IMR-90 (cell line): ENCODE data around the gene CLRN3. TPM values are rescaled to one million over a fixed set of nuclear protein-coding genes. Genes with fewer than 3 reads are reported as not detected.

Experiments used
- ATAC-seq: fragments of 200-7000 bp; cut with Tn5 transposase; 2 replicates; pipeline ENCODE4 v1.9.1; 2020; ENCODE audit warnings: low read depth, mild to moderate bottlenecking, moderate library complexity
- BruUV-seq: library from RNA; stranded (reverse); fragments of 400-500 nt; replicated peaks from 2 replicates; lab custom pipeline; 2021; lab: Mats Ljungman, UMichigan
- CTCF ChIA-PET: fragments of 300-600 bp; formaldehyde crosslinking; extraction: SDS; loops from one replicate; lab custom pipeline; 2021; ENCODE audit warnings: antibody characterized with exemption; lab: Yijun Ruan, JAX
- POLR2A ChIA-PET: fragments of 300-600 bp; sonication (Branson Sonifier 250); formaldehyde crosslinking; loops from one replicate; lab custom pipeline; 2022; ENCODE audit warnings: antibody characterized with exemption; ENCODE audit not compliant: unreplicated experiment; lab: Charles Lee
- DNase-seq: peaks from one replicate; pipeline ENCODE4 v3.0.0; 2013
- H2AFZ ChIP-seq: replicated peaks from 2 replicates; pipeline ENCODE3; 2013; ENCODE audit warnings: low read length, mild to moderate bottlenecking; ENCODE audit not compliant: poor library complexity
- H2AK5ac ChIP-seq: 2 replicates; pipeline ENCODE4 v1.6.1; 2013; ENCODE audit warnings: low read depth, low read length, inconsistent platforms
- H2AK9ac ChIP-seq: replicated peaks from 2 replicates; pipeline ENCODE3; 2013; ENCODE audit warnings: mild to moderate bottlenecking, low read depth, low read length, moderate library complexity; ENCODE audit not compliant: poor library complexity
- H2BK120ac ChIP-seq: 2 replicates; pipeline ENCODE4 v1.6.1; 2013; ENCODE audit warnings: low read depth, low read length, inconsistent platforms
- H2BK15ac ChIP-seq: 3 replicates; pipeline ENCODE4 v1.6.1; 2013; ENCODE audit warnings: low read depth, low read length, inconsistent platforms
- H2BK20ac ChIP-seq: 2 replicates; pipeline ENCODE4 v1.6.1; 2013; ENCODE audit warnings: low read depth, mild to moderate bottlenecking, inconsistent platforms, low read length, moderate library complexity
- H2BK5ac ChIP-seq: 2 replicates; pipeline ENCODE4 v1.6.1; 2013; ENCODE audit warnings: mild to moderate bottlenecking, low read depth, low read length, inconsistent platforms; ENCODE audit not compliant: poor library complexity, severe bottlenecking
- H3K14ac ChIP-seq: replicated peaks from 2 replicates; pipeline ENCODE4 v1.6.1; 2013; ENCODE audit warnings: low read depth, low read length, inconsistent platforms
- H3K18ac ChIP-seq: 2 replicates; pipeline ENCODE4 v1.6.1; 2013; ENCODE audit warnings: low read depth, low read length, control low read depth
- H3K23ac ChIP-seq: 2 replicates; pipeline ENCODE4 v1.6.1; 2013; ENCODE audit warnings: low read depth, low read length, inconsistent platforms
- H3K27ac ChIP-seq: 2 replicates; pipeline ENCODE4 v1.5.1; 2013; ENCODE audit warnings: mild to moderate bottlenecking, control low read depth, low read length; ENCODE audit not compliant: insufficient read depth
- H3K27me3 ChIP-seq: 2 replicates; pipeline ENCODE4 v1.6.1; 2013; ENCODE audit warnings: low read length; ENCODE audit not compliant: control insufficient read depth, insufficient read depth
- H3K36me3 ChIP-seq: 2 replicates; pipeline ENCODE4 v1.6.1; 2013; ENCODE audit warnings: low read length, mixed read lengths; ENCODE audit not compliant: control insufficient read depth, insufficient read depth
- H3K4ac ChIP-seq: 2 replicates; pipeline ENCODE4 v1.6.1; 2013; ENCODE audit warnings: low read depth, low read length, inconsistent platforms
- H3K4me1 ChIP-seq: 2 replicates; pipeline ENCODE4 v1.6.1; 2013; ENCODE audit warnings: low read length, mixed read lengths; ENCODE audit not compliant: control insufficient read depth, insufficient read depth
- H3K4me2 ChIP-seq: 2 replicates; pipeline ENCODE4 v1.6.1; 2013; ENCODE audit warnings: low read depth, mild to moderate bottlenecking, control low read depth, low read length, moderate library complexity
- H3K4me3 ChIP-seq: 2 replicates; pipeline ENCODE4 v1.5.1; 2013; ENCODE audit warnings: low read depth, mild to moderate bottlenecking, control low read depth, low read length, moderate library complexity; ENCODE audit not compliant: insufficient read depth
- H3K56ac ChIP-seq: 2 replicates; pipeline ENCODE4 v1.6.1; 2013; ENCODE audit warnings: low read length, inconsistent platforms; ENCODE audit not compliant: insufficient read depth; ENCODE audit errors: extremely low read depth
- H3K79me1 ChIP-seq, 2 experiments: 2 replicates each; pipeline ENCODE4 v1.6.1; 2013; ENCODE audit warnings: low read length in 2 of 2, inconsistent platforms in 1 of 2, low read depth in 1 of 2
- H3K9ac ChIP-seq: 2 replicates; pipeline ENCODE4 v1.6.1; 2013; ENCODE audit warnings: low read depth, low read length, control low read depth
- H3K9me1 ChIP-seq: 2 replicates; pipeline ENCODE4 v1.6.1; 2013; ENCODE audit warnings: low read length, inconsistent platforms; ENCODE audit not compliant: insufficient read depth
- H3K9me3 ChIP-seq: 2 replicates; pipeline ENCODE4 v1.6.1; 2013; ENCODE audit warnings: low read length; ENCODE audit not compliant: control insufficient read depth, insufficient read depth
- H4K20me1 ChIP-seq: 2 replicates; pipeline ENCODE4 v1.6.1; 2013; ENCODE audit warnings: low read length, inconsistent platforms; ENCODE audit not compliant: insufficient read depth
- H4K5ac ChIP-seq: 2 replicates; pipeline ENCODE4 v1.6.1; 2013; ENCODE audit warnings: mild to moderate bottlenecking, low read depth, low read length, control low read depth
- H4K8ac ChIP-seq, 2 experiments: 2 replicates each; pipeline ENCODE4 v1.6.1; 2013; ENCODE audit warnings: low read depth in 2 of 2, low read length in 2 of 2, control low read depth in 1 of 2, inconsistent platforms in 1 of 2
- H4K91ac ChIP-seq: 2 replicates; pipeline ENCODE4 v1.6.1; 2013; ENCODE audit warnings: low read depth, low read length, inconsistent platforms; ENCODE audit not compliant: insufficient read depth
- BHLHE40 ChIP-seq: fragments of 150-350 bp; IDR thresholded peaks from 2 replicates; pipeline ENCODE4 v1.6.1; 2016; ENCODE audit warnings: mild to moderate bottlenecking, low read depth, low read length
- CEBPB ChIP-seq: IDR thresholded peaks from 2 replicates; pipeline ENCODE4 v1.6.1; 2012; ENCODE audit warnings: low read depth, low read length, improper control_type of control experiment
- CHD1 ChIP-seq: IDR thresholded peaks from 2 replicates; pipeline ENCODE4 v1.6.1; 2012; ENCODE audit warnings: low read depth, low read length, improper control_type of control experiment
- CTCF ChIP-seq: conservative IDR thresholded peaks from 2 replicates; pipeline ENCODE4 v1.5.1; 2012; ENCODE audit warnings: mild to moderate bottlenecking, low read depth, low read length, improper control_type of control experiment
- ELK1 ChIP-seq: fragments of 150-350 bp; IDR thresholded peaks from 2 replicates; pipeline ENCODE4 v1.6.1; 2016; ENCODE audit warnings: low read depth, mild to moderate bottlenecking, low read length, moderate library complexity, borderline replicate concordance
- FOS ChIP-seq: fragments of 150-350 bp; IDR thresholded peaks from 2 replicates; pipeline ENCODE4 v1.6.1; 2016; ENCODE audit warnings: low read depth, low read length
- MAFK ChIP-seq: IDR thresholded peaks from 2 replicates; pipeline ENCODE4 v1.6.1; 2012; ENCODE audit warnings: low read depth, low read length, improper control_type of control experiment
- MAZ ChIP-seq: IDR thresholded peaks from 2 replicates; pipeline ENCODE4 v1.6.1; 2012; ENCODE audit warnings: low read depth, mild to moderate bottlenecking, low read length, improper control_type of control experiment, moderate library complexity, borderline replicate concordance
- NFE2L2 ChIP-seq: fragments of 150-350 bp; IDR thresholded peaks from 2 replicates; pipeline ENCODE4 v1.6.1; 2016; ENCODE audit warnings: low read depth, mild to moderate bottlenecking, low read length
- POLR2A ChIP-seq: IDR thresholded peaks from 2 replicates; pipeline ENCODE4 v1.6.1; 2012; ENCODE audit warnings: mild to moderate bottlenecking, low read depth, low read length
- RCOR1 ChIP-seq: IDR thresholded peaks from 2 replicates; pipeline ENCODE4 v1.6.1; 2012; ENCODE audit warnings: mild to moderate bottlenecking, low read length, improper control_type of control experiment; ENCODE audit not compliant: insufficient replicate concordance
- SMC3 ChIP-seq: fragments of 150-350 bp; IDR thresholded peaks from 2 replicates; pipeline ENCODE4 v1.6.1; 2016; ENCODE audit warnings: low read depth, mild to moderate bottlenecking, antibody characterized with exemption, low read length, moderate library complexity
- WGBS, 2 experiments: methylation state at CpG; one replicate each; pipeline versions ENCODE4 v1.1.5 to v1.1.7; 2013; ENCODE audit warnings: missing lambda C conversion rate in 2 of 2; ENCODE audit not compliant: insufficient read length in 1 of 2; ENCODE audit errors: extremely low coverage in 2 of 2; 5-methylcytosine and 5-hydroxymethylcytosine counted together
- dilution Hi-C: fragments of 300-500 bp; cut with HindIII; formaldehyde crosslinking; loops from one replicate; pipeline ENCODE4 v1.14.3; 2018; ENCODE audit warnings: low sequenced_read_pairs; ENCODE audit not compliant: unreplicated experiment
- in situ Hi-C: fragments of 300-500 bp; cut with MboI; formaldehyde crosslinking; loops from 3 replicates; pipeline ENCODE4 v1.14.3; 2019; ENCODE audit warnings: low sequenced_read_pairs, inconsistent platforms, mixed read lengths
- intact Hi-C: fragments of 100-400 bp; cut with micrococcal nuclease; formaldehyde crosslinking; loops from 2 replicates; pipeline ENCODE4 v1.10.0; 2022
- polyA plus RNA-seq, 3 experiments: library from polyadenylated mRNA; depleted of rRNA; stranded (reverse); fragments of >200 nt; gene quantifications; 2 replicates each; pipeline ENCODE4 v1.2.3, GENCODE V29; 2012; ENCODE audit warnings: low replicate concordance in 1 of 3
- total RNA-seq: library from RNA; depleted of rRNA; stranded (reverse); fragments of >200 nt; gene quantifications from 2 replicates; pipeline ENCODE4 v1.2.3, GENCODE V29; 2012

CLRN3 gene
- total and polyA plus RNA-seq, 2 of the 4 experiments (the other 2 are of a cell fraction), result not detected

- H3K4me1 ChIP-seq, result peaks cover 2% of the 10 kb centered on the region; the same call in 1 of the 2 replicates
- H4K91ac ChIP-seq, result no peak overlapping the region
- H4K5ac ChIP-seq, result no peak overlapping the region
- H2BK120ac ChIP-seq, result no peak overlapping the region
- no peak overlapping the region for H3K9ac ChIP-seq
- DNase-seq (no peak), ATAC-seq (no peak)
- CTCF ChIA-PET, result interaction anchor here (0.5 to 0.9 kb wide), 2 partner anchors 8 to 185 kb away, joined by 3 to 5 read pairs; no protein-coding TSS in a partner anchor
- H3K14ac ChIP-seq, result no peak overlapping the region
- in situ Hi-C loops (no loop called here), dilution Hi-C loops (no loop called here), intact Hi-C loops (no loop called here)
- H4K8ac ChIP-seq, result no peak overlapping the region
- no peaks in the 10 kb centered on the region for H3K36me3 ChIP-seq
- no peak overlapping the region for H3K4me3 ChIP-seq
- H3K27me3 ChIP-seq, result no peaks in the 10 kb centered on the region
- no TSS peak for BruUV-seq
- H3K79me1 ChIP-seq, result no peaks in the 10 kb centered on the region
- no peak overlapping the region for H3K4me2 ChIP-seq
- POLR2A ChIA-PET, result no interaction called here
- no peak overlapping the region for H2BK5ac ChIP-seq
- H2AFZ ChIP-seq, result no peak overlapping the region
- H3K23ac ChIP-seq, result no peak overlapping the region
- no peaks in the 10 kb centered on the region for H3K9me1 ChIP-seq
- no peak overlapping the region for H2BK15ac ChIP-seq
- no peak overlapping the region for H2AK5ac ChIP-seq
- H3K27ac ChIP-seq, result no peak overlapping the region
- no CpG with 5 or more reads among the region's 15 CpGs for WGBS, 2 experiments
- TF ChIP-seq NFE2L2 (no peak), RCOR1 (no peak), ELK1 (no peak), CHD1 (no peak), CEBPB (no peak), MAZ (no peak), BHLHE40 (no peak), SMC3 (no peak), CTCF (no peak), FOS (no peak), POLR2A (no peak), MAFK (no peak)
- H2BK20ac ChIP-seq, result no peak overlapping the region
- H2AK9ac ChIP-seq, result no peak overlapping the region
- H4K20me1 ChIP-seq, result no peaks in the 10 kb centered on the region
- no peak overlapping the region for H3K56ac ChIP-seq
- no peaks in the 10 kb centered on the region for H3K9me3 ChIP-seq
- no peak overlapping the region for H3K18ac ChIP-seq
- H3K4ac ChIP-seq, result no peak overlapping the region
Observed at GRCh38 chr10:127932521-127933270, 40.0 kb upstream of the CLRN3 start.
